GM21717 (cell line): ENCODE measurements around the gene SV2B.

Source experiments
- ATAC-seq: cut with Tn5 transposase; IDR thresholded peaks from one replicate; pipeline ENCODE4 v1.9.1; 2021; ENCODE audit warnings: mild to moderate bottlenecking, moderate library complexity; ENCODE audit not compliant: unreplicated experiment

SV2B gene

GRCh38 chr15:91227117-91227516 lies 127.1 kb downstream of the SV2B start:
- ATAC-seq = no peak

- no peak for ATAC-seq
These were observed 127.7 kb downstream of the SV2B start for GRCh38 chr15:91227766-91228165.

- no peak for ATAC-seq
These were observed 128.3 kb downstream of the SV2B start for GRCh38 chr15:91228383-91228782.

GRCh38 chr15:91228890-91229289 lies 128.8 kb downstream of the SV2B start:
- no peak for ATAC-seq

- ATAC-seq = no peak
These were observed 131.6 kb downstream of the SV2B start for GRCh38 chr15:91231703-91232102.

GRCh38 chr15:91234759-91235158 lies 134.7 kb downstream of the SV2B start:
- no peak for ATAC-seq

- ATAC-seq = no peak
These were observed 135.3 kb downstream of the SV2B start for GRCh38 chr15:91235376-91235775.

GRCh38 chr15:91237445-91237844 lies 137.4 kb downstream of the SV2B start:
- ATAC-seq = no peak

GRCh38 chr15:91238644-91239425 lies 138.8 kb downstream of the SV2B start:
- no peak for ATAC-seq

GRCh38 chr15:91243826-91244225 lies 143.8 kb downstream of the SV2B start:
- no peak for ATAC-seq

GRCh38 chr15:91244919-91245318 lies 144.9 kb downstream of the SV2B start:
- no peak for ATAC-seq

GRCh38 chr15:91246998-91247397 lies 146.9 kb downstream of the SV2B start:
- ATAC-seq = no peak

- ATAC-seq = no peak
These were observed 149.5 kb downstream of the SV2B start for GRCh38 chr15:91249591-91249990.

- no peak for ATAC-seq
These were observed 152.3 kb downstream of the SV2B start for GRCh38 chr15:91252322-91252721.

- no peak for ATAC-seq
These were observed 152.7 kb downstream of the SV2B start for GRCh38 chr15:91252756-91253155.

GRCh38 chr15:91253605-91254004 lies 153.5 kb downstream of the SV2B start:
- no peak for ATAC-seq

- ATAC-seq = no peak
These were observed 154.7 kb downstream of the SV2B start for GRCh38 chr15:91254766-91255165.

GRCh38 chr15:91255670-91256192 lies 155.7 kb downstream of the SV2B start:
- no peak for ATAC-seq

GRCh38 chr15:91257746-91258414 lies 157.8 kb downstream of the SV2B start:
- ATAC-seq = no peak

GRCh38 chr15:91258415-91258759 lies 158.3 kb downstream of the SV2B start:
- ATAC-seq = no peak

- ATAC-seq = no peak
These were observed 159.0 kb downstream of the SV2B start for GRCh38 chr15:91259077-91259476.

- no peak for ATAC-seq
These were observed 161.3 kb downstream of the SV2B start for GRCh38 chr15:91261345-91261744.
